ENCODE measurements around the gene POU2AF1.

POU2AF1 gene

GRCh38 chr11:111310723-111311122 is 68.4 kb downstream of the POU2AF1 start:
- DNase-seq (ENCODE audit: low spot score), result no peak

- no peak for DNase-seq (ENCODE audit: low spot score)
Observed at GRCh38 chr11:111310088-111310487, 69.0 kb downstream of the POU2AF1 start.

GRCh38 chr11:111309215-111309915 is 69.7 kb downstream of the POU2AF1 start:
- no peak for DNase-seq (ENCODE audit: low spot score)

- no peak for DNase-seq (ENCODE audit: low spot score)
Observed at GRCh38 chr11:111308140-111308539, 70.9 kb downstream of the POU2AF1 start.

- DNase-seq (ENCODE audit: low spot score), result no peak
Observed at GRCh38 chr11:111307472-111308108, 71.5 kb downstream of the POU2AF1 start.

GRCh38 chr11:111306321-111306720 is 72.8 kb downstream of the POU2AF1 start:
- no peak for DNase-seq (ENCODE audit: low spot score)

- no peak for DNase-seq (ENCODE audit: low spot score)
Observed at GRCh38 chr11:111305876-111306275, 73.2 kb downstream of the POU2AF1 start.

- DNase-seq (ENCODE audit: low spot score), result no peak
Observed at GRCh38 chr11:111305162-111305802, 73.8 kb downstream of the POU2AF1 start.

GRCh38 chr11:111303461-111303860 is 75.6 kb downstream of the POU2AF1 start:
- DNase-seq (ENCODE audit: low spot score), result no peak

- no peak for DNase-seq (ENCODE audit: low spot score)
Observed at GRCh38 chr11:111302298-111302697, 76.8 kb downstream of the POU2AF1 start.

All from activated CD4-positive, alpha-beta T cell treated with anti-CD3 and anti-CD28 coated beads, Interleukin-2, Interleukin-4, amounts not matched to agents 100 ng/mL and 50 ng/mL, durations not matched to agents 16 hours and 8 hours (primary cell).